ENCODE data around the gene REL.

- TF ChIP-seq CTCF (conservative IDR thresholded peaks at IDR 0.05; ENCODE audit: low read depth, low read length) (no peak), POLR2A (IDR thresholded peaks at IDR 0.05; ENCODE audit: low read depth, low read length) (no peak), CEBPB (IDR thresholded peaks at IDR 0.05; ENCODE audit: low read depth, low read length) (no peak), RFX5 (IDR thresholded peaks at IDR 0.05; ENCODE audit: low read depth, low read length) (no peak), RAD21 (IDR thresholded peaks at IDR 0.05; ENCODE audit: low read length) (no peak), ELK1 (IDR thresholded peaks at IDR 0.05; ENCODE audit: borderline replicate concordance, low read depth, low read length) (no peak), BHLHE40 (IDR thresholded peaks at IDR 0.05; ENCODE audit: low read depth, low read length) (no peak), SMC3 (IDR thresholded peaks at IDR 0.05; ENCODE audit: low read depth, low read length) (no peak), USF2 (IDR thresholded peaks at IDR 0.05; ENCODE audit: low read depth, low read length) (no peak), MAFK (IDR thresholded peaks at IDR 0.05; ENCODE audit: low read depth, low read length) (no peak), MXI1 (IDR thresholded peaks at IDR 0.05; ENCODE audit: borderline replicate concordance, low read depth, low read length) (no peak), CHD1 (IDR thresholded peaks at IDR 0.05; ENCODE audit: low read depth, low read length) (no peak), NFE2L2 (IDR thresholded peaks at IDR 0.05; ENCODE audit: low read depth, low read length) (no peak), RCOR1 (IDR thresholded peaks at IDR 0.05; ENCODE audit: insufficient replicate concordance, low read length) (no peak)
These were observed 12.6 kb upstream of the REL start for GRCh38 chr2:60868589-60869273.

All from IMR-90 (cell line).